ENCODE data around the gene COCH.
"Not testable (repeated sequence)": the region's sequence is repeated elsewhere in the genome, so short reads cannot be mapped to it uniquely, and the experiment has no call there.

The COCH gene

DNA sequence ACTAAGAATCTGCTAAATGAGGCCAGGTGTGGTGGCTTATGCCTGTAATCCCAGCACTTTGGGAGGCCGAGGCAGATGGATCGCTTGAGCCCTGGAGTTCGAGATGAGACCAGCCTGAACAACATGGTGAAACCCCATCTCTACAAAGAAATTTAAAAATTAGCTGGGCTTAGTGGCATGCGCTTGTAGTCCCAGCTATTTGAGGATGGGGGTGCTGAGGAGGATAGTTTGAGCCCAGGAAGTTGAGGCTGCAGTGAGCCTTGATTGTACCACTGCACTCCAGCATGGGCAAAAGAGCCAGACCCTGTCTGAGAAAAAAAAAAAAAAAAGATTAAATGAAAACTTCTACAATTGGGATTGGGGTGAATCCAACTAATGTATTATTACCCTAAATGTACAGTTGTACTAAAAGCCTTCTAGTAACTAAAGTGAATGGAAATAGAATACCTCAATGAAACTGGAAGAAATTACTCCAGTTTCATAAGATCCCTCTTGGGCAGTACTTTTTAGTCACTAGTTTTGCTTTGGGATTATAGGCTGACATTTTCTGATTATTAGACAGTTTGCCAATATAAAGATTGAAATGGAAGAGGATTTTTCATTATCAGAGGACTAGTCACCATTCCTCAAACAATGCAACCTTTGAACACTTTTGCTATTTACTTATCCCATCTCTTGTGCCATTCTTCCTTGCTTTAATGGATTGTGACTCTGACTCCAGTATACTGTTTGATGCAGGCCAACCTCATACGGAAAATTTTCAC is 14.3 kb downstream of the COCH start:
- peaks cover 3% of the 10 kb centered on the region; the same call in 1 of the 2 replicates for H3K36me3 ChIP-seq (replicated peaks)
- H3K4me3 ChIP-seq, result no peak overlapping the region
- peaks cover 14% of the 10 kb centered on the region for H3K4me1 ChIP-seq
- DNase-seq (ENCODE audit: low spot score in 2 of 2), result no peak
- in situ Hi-C loops (cut with MboI; ENCODE audit: low sequenced_read_pairs), result no loop called here
- no peaks in the 10 kb centered on the region for H3K27me3 ChIP-seq (ENCODE audit: low read depth)
- no peaks in the 10 kb centered on the region for H3K9me3 ChIP-seq

DNA sequence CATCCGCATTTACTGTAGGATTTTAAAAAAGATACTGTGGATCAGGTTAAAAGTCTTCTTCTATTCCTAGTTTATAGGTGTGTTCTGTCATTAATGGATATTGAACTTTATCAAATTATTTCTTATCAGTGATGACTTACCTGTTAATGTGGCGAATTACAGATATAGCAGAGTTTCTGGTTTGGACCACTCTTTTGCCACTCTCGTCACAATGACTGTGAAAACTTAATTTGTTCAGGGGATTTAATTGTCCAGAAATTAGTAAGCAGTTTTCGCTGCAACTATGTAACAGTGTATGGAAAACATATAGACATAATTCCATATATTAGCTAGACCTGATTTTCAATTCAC is 14.9 kb downstream of the COCH start:
- Histone ChIP-seq H3K4me3 (no peak overlapping the region), H3K9me3 (no peaks in the 10 kb centered on the region), H3K36me3 (replicated peaks) (peaks cover 3% of the 10 kb centered on the region; the same call in 1 of the 2 replicates), H3K4me1 (peaks cover 14% of the 10 kb centered on the region), H3K27me3 (ENCODE audit: low read depth) (no peaks in the 10 kb centered on the region)
- DNase-seq (ENCODE audit: low spot score in 2 of 2), result no peak
- in situ Hi-C loops (cut with MboI; ENCODE audit: low sequenced_read_pairs), result no loop called here

DNA sequence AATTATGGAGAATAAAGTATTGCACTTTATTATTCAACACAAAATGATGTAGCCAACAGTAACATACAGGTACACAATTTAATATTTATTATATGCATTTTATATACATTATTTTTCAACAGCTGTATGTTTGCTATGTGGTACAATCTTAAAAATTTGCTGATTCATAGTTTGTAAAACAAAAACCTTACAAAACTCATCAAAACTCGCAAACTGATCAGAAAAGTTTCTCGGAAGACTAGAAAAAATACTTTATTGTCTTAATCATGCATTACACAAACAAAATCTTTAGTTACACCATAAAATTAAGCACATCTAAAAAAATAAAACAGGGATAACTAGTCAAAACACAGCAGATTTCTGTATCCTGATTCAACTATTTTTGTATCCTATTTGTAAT is 19.5 kb downstream of the COCH start:
- Histone ChIP-seq H3K4me1 (peaks cover 17% of the 10 kb centered on the region), H3K36me3 (replicated peaks) (peaks cover 9% of the 10 kb centered on the region), H3K27me3 (ENCODE audit: low read depth) (no peaks in the 10 kb centered on the region), H3K9me3 (no peaks in the 10 kb centered on the region), H3K4me3 (no peak overlapping the region)
- no peak for DNase-seq (ENCODE audit: low spot score in 2 of 2)
- in situ Hi-C loops (cut with MboI; ENCODE audit: low sequenced_read_pairs), result no loop called here

DNA sequence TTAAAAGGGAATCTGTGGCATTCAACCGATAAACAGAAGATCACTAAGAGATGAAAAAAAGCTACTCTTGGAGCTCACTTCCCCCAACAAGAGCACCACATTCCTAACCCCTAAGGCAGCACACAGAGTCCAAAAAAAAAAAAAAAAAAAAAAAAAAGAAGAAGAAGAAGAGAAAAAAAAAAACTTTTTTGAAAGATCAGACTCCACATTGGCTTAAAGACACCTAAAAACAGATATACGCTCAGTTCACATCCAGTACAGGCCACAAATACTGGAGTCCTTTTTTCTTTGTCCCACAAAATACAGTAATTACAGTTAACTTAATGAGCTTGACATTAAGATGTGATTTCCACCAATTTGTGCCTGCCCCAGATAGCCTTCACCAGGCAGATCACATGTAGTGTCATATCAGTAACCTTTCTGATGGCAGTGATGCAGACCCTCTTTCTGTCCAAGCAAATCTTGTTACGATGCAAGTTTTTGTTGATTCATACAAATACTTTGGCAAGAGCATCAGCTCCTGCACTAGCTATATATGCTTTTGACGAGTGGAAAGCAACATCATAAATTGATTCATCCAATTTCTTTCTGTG is 20.7 kb downstream of the COCH start:
- in situ Hi-C loops (cut with MboI; ENCODE audit: low sequenced_read_pairs), result no loop called here
- Histone ChIP-seq H3K4me3 (no peak overlapping the region), H3K4me1 (peaks cover 8% of the 10 kb centered on the region), H3K9me3 (no peaks in the 10 kb centered on the region), H3K27me3 (ENCODE audit: low read depth) (no peaks in the 10 kb centered on the region), H3K36me3 (replicated peaks) (peaks cover 9% of the 10 kb centered on the region)
- DNase-seq (ENCODE audit: low spot score in 2 of 2), result no peak

DNA sequence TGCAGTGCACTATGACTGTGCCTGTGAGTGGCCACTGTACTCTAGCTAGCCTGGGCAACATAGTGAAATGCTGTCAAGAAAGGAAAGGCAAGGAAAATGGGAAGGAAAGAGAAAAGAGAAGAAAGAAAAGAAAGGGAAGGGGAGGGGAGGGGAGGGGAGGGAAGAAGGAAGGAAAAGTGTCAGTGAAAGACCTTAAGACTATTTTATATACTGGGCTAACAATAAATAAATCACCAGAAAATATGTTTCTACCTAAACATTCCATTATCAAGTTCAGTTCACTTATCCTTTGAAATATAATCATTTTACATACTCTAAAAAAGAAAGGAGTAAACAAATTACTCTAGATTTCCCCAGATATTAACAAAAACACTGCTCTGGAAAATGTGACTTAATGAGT is 22.1 kb downstream of the COCH start:
- Histone ChIP-seq H3K4me1 (peaks cover 3% of the 10 kb centered on the region; the same call in 1 of the 2 replicates), H3K36me3 (replicated peaks) (peaks cover 12% of the 10 kb centered on the region), H3K9me3 (no peaks in the 10 kb centered on the region), H3K27me3 (ENCODE audit: low read depth) (no peaks in the 10 kb centered on the region), H3K4me3 (no peak overlapping the region)
- DNase-seq (ENCODE audit: low spot score in 2 of 2), result no peak
- in situ Hi-C loops (cut with MboI; ENCODE audit: low sequenced_read_pairs), result no loop called here

DNA sequence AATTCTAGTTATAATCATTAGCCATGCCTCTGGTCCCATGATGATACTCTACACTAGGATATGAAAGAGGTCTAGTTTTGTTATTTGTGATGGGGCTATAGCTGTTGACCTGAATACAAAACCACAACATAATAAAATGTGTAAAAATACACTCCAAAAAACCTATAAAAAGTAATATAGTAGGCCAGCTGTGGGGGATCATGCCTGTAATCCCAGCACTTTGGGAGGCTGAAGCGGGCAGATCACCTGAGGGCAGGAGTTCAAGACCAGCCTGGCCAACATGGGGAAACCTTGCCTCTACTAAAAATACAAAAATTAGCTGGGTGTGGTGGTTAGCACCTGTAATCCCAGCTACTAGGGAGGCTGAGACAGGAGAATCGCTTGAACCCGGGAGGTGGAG is 22.8 kb downstream of the COCH start:
- H3K9me3 ChIP-seq; H3K27me3 ChIP-seq (ENCODE audit: low read depth); H3K4me1 ChIP-seq; H3K4me3 ChIP-seq; in situ Hi-C loops (cut with MboI; ENCODE audit: low sequenced_read_pairs); DNase-seq (ENCODE audit: low spot score in 2 of 2): not testable (repeated sequence)
- H3K36me3 ChIP-seq (replicated peaks), result peaks cover 15% of the 10 kb centered on the region

DNA sequence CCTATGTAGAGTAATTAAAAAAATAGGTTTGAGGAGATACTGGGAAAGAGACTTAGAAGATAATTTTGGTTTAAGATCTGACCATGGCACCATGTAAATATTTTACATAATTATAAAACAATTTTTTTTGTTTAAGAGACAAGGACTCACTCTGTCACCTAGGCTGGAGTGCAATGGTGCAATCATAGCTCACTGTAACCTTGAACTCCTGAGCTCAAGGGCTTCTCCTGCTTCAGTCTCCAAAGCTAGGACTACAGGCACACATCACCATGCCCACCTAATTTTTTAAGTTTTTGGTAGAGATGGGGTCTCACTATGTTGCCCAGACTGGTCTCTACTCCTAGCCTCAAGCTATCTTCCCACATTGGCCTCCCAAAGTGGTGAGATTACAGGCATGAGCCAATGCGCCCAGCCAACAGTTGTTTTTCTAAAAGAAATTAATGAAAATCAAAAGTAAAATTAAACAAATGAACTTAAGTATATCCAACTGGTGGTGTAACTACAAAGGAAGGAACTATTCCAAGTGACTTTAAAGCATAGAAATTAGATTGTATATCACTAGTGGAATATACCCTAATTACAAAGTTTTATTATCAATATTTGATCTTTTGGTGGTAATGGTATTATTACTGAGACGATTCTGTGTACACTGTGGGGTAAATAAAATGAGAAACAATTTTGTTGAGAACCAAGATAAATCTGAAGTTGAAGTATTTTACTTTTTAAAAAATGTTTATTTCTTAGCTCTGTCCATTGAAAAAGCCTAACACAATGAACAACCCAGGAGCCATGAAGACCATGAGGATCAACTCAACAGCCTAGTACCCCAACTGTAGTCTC is 29.1 kb downstream of the COCH start:
- DNase-seq (ENCODE audit: low spot score in 2 of 2), result no peak
- no peaks in the 10 kb centered on the region for H3K9me3 ChIP-seq
- in situ Hi-C loops (cut with MboI; ENCODE audit: low sequenced_read_pairs), result loop anchor here (10.0 kb wide), 1 partner anchor 249 kb away; no protein-coding TSS in a partner anchor
- H3K36me3 ChIP-seq (replicated peaks), result peaks cover 30% of the 10 kb centered on the region
- H3K4me3 ChIP-seq, result no peak overlapping the region
- no peaks in the 10 kb centered on the region for H3K4me1 ChIP-seq
- H3K27me3 ChIP-seq (ENCODE audit: low read depth), result no peaks in the 10 kb centered on the region

DNA sequence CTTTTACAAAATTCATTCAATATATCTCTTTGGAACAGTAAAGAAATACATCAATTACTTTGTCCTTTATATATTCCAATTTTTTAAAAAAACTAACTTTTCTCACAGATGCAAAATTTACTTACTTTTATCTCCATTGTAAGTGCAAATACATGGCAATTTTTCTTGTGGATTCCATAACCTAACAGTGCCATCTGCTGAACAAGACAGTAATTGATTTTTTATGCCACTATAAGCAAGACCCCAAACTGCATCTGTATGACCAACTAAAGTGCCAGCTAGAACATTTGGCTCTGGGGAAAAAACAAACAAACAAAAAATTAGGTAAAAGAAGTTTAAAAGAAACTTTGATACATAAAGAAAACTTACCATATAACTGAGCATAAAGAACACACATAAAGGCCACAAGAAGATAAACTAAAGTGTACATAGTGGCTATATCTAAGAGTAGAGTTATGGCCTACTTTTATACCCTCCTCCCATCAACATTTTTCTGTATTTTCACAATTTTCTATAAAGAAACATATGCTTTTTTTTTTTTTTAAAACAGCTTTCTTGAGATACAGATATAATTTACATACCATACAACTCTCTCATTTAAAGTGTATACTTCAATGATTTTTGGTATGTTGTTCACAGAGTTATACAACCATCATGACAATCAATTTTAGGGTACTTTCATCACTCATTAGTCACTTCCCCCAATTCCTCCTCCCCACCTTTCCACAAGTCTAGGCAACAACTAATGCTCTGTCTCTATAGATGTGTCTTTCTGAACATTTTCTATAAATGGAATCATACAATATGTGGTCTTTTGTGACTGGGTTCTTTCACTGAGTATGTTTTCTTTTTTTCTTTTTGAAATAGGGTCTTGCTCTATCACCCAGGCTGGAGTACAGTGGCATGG is 32.6 kb downstream of the COCH start:
- in situ Hi-C loops (cut with MboI; ENCODE audit: low sequenced_read_pairs), result loop anchor here (10.0 kb wide), 1 partner anchor 252 kb away; no protein-coding TSS in a partner anchor
- DNase-seq (ENCODE audit: low spot score in 2 of 2), result peak in 1 of 2 experiments; percentile 34
- no peaks in the 10 kb centered on the region for H3K9me3 ChIP-seq
- H3K4me3 ChIP-seq, result no peak overlapping the region
- no peaks in the 10 kb centered on the region for H3K4me1 ChIP-seq
- peaks cover 24% of the 10 kb centered on the region for H3K36me3 ChIP-seq (replicated peaks)
- H3K27me3 ChIP-seq (ENCODE audit: low read depth), result no peaks in the 10 kb centered on the region

DNA sequence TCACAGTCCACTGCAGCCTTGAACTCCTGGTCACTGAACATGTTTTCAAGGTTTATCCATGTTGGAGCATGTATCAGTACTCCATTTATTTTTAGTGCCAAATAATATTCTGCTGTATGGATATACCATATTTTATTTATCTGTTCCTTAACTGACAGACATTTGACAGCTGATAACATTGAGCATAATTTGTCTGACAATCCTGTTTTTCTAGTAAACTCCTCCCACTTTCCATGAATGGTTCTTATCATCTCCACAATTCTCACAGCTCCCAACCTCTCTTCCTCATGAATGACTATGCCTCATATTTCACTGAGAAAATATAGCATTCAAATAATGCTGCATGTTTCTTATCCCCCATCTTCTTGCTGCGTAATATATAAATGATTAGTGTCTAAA is 33.3 kb downstream of the COCH start:
- no peaks in the 10 kb centered on the region for H3K4me1 ChIP-seq
- H3K36me3 ChIP-seq (replicated peaks), result peaks cover 21% of the 10 kb centered on the region
- in situ Hi-C loops (cut with MboI; ENCODE audit: low sequenced_read_pairs), result loop anchor here (10.0 kb wide), 1 partner anchor 253 kb away; no protein-coding TSS in a partner anchor

DNA sequence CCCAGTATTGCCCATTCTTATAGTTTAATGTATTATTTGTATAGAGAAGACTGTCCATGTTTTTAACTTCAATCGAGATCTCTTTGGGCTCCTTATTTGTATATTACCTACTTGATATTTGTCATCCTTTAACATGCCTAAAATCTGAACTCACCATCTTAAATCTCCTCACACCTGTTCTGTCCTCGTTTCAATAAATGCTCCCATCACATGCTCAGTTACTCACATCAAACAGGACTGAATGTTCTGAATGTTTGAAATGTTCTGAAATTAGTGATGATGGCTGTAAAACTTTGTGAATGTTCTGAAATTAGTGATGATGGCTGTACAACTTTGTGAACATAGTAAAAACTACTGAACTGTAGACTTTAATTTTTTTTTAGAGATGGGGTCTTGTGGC is 34.5 kb downstream of the COCH start:
- H3K27me3 ChIP-seq (ENCODE audit: low read depth), result no peaks in the 10 kb centered on the region
- no peak for DNase-seq (ENCODE audit: low spot score in 2 of 2)
- no peaks in the 10 kb centered on the region for H3K9me3 ChIP-seq
- H3K4me1 ChIP-seq, result peaks cover under 1% of the 10 kb centered on the region; the same call in 1 of the 2 replicates
- no peak overlapping the region for H3K4me3 ChIP-seq
- in situ Hi-C loops (cut with MboI; ENCODE audit: low sequenced_read_pairs), result loop anchor here (10.0 kb wide), 1 partner anchor 254 kb away; no protein-coding TSS in a partner anchor
- peaks cover 21% of the 10 kb centered on the region for H3K36me3 ChIP-seq (replicated peaks)

More for the DNA sequence above, 33.3 kb downstream of the COCH start:
- no peak for DNase-seq (ENCODE audit: low spot score in 2 of 2)
- Histone ChIP-seq H3K4me3 (no peak overlapping the region), H3K9me3 (no peaks in the 10 kb centered on the region), H3K27me3 (ENCODE audit: low read depth) (no peaks in the 10 kb centered on the region)

DNA sequence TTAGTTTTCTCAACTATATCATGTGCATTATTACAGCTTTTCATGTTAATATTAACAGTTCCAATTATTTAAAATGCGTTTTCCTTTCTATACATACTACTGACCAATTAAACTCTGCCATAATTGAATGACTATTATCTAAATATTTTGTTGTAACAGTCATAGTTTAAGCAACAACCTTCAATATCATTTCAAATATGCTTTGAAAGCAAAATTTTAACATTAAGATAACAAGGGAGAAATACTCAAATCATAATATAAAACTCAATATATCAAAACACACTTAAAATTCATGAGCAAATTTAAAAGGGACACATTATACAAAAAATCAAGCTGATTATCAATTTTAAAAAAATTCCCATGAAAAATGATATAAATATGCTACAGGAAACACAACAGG is 40.5 kb downstream of the COCH start:
- no peak overlapping the region for H3K4me3 ChIP-seq
- in situ Hi-C loops (cut with MboI; ENCODE audit: low sequenced_read_pairs), result no loop called here
- H3K4me1 ChIP-seq, result peaks cover 6% of the 10 kb centered on the region
- no peaks in the 10 kb centered on the region; the same call in 1 of the 2 replicates for H3K36me3 ChIP-seq (replicated peaks)
- no peaks in the 10 kb centered on the region for H3K27me3 ChIP-seq (ENCODE audit: low read depth)
- H3K9me3 ChIP-seq, result no peaks in the 10 kb centered on the region
- no peak for DNase-seq (ENCODE audit: low spot score in 2 of 2)

DNA sequence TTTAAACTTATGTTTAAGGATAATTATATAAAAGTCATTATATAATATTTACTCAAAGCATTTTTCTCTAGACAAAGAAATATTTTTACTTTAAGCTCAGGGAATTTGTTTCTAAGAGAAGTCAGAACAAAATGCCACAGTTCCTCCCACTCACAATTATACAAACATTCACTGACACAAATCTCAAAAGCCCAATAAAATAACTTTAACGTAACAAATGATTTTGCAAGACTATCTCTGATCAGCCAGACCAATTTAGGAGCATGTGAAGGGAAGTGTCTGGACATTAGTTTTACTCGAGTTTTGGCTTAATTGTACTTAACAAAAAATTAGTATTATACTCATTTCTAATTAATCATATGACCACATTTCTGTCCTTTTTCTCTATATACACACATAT is 41.2 kb downstream of the COCH start:
- Histone ChIP-seq H3K4me3 (no peak overlapping the region), H3K9me3 (no peaks in the 10 kb centered on the region), H3K4me1 (peaks cover 6% of the 10 kb centered on the region), H3K36me3 (replicated peaks) (no peaks in the 10 kb centered on the region; the same call in 1 of the 2 replicates), H3K27me3 (ENCODE audit: low read depth) (no peaks in the 10 kb centered on the region)
- DNase-seq (ENCODE audit: low spot score in 2 of 2), result no peak
- in situ Hi-C loops (cut with MboI; ENCODE audit: low sequenced_read_pairs), result no loop called here

DNA sequence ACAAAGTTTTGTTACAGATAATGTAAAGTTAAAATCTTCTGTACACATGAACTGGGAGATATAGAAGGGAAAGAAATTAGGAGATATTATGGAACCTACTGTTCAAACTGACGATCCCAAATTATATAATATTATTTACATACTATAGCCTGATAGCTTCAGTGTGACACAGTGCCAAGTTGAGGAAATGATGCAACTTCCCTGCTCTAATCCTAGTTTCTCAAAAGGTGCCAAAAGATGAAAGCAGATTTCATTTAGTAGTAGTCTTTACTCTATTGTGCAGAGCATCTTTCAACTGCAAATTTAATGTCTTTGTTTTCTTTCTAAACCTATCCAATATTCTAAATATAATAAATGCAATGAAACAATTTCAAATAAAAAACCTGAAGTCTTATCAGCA is 46.9 kb downstream of the COCH start:
- Histone ChIP-seq H3K9me3 (no peaks in the 10 kb centered on the region), H3K4me1 (peaks cover 10% of the 10 kb centered on the region), H3K27me3 (ENCODE audit: low read depth) (no peaks in the 10 kb centered on the region), H3K36me3 (replicated peaks) (peaks cover 5% of the 10 kb centered on the region; the same call in 1 of the 2 replicates), H3K4me3 (no peak overlapping the region)
- in situ Hi-C loops (cut with MboI; ENCODE audit: low sequenced_read_pairs), result no loop called here
- no peak for DNase-seq (ENCODE audit: low spot score in 2 of 2)
